Panc1 (cell line): ENCODE measurements around the gene FBXO7.

Experiments used
- POLR2AphosphoS5 ChIP-seq: IDR thresholded peaks from 2 replicates; pipeline ENCODE4 v1.6.1; 2012; ENCODE audit warnings: mild to moderate bottlenecking, low read depth, low read length, moderate library complexity
- REST ChIP-seq, 2 experiments: IDR thresholded peaks; 2 replicates each; pipeline ENCODE4 v1.6.1; 2011 to 2012; ENCODE audit warnings: low read depth in 2 of 2, control low read depth in 1 of 2, low read length in 1 of 2, mild to moderate bottlenecking in 1 of 2, moderate library complexity in 1 of 2; ENCODE audit not compliant: insufficient read depth in 1 of 2
- TCF7L2 ChIP-seq: IDR thresholded peaks from 2 replicates; pipeline ENCODE4 v1.6.1; 2011; ENCODE audit warnings: mild to moderate bottlenecking, low read depth, low read length, inconsistent platforms
- TF ChIP-seq, protein P1 (sequence below): fragments of 450-650 bp; IDR thresholded peaks from 2 replicates; pipeline ENCODE4 v1.5.1; 2017; ENCODE audit warnings: mild to moderate bottlenecking

- TF ChIP-seq, protein P1, sequence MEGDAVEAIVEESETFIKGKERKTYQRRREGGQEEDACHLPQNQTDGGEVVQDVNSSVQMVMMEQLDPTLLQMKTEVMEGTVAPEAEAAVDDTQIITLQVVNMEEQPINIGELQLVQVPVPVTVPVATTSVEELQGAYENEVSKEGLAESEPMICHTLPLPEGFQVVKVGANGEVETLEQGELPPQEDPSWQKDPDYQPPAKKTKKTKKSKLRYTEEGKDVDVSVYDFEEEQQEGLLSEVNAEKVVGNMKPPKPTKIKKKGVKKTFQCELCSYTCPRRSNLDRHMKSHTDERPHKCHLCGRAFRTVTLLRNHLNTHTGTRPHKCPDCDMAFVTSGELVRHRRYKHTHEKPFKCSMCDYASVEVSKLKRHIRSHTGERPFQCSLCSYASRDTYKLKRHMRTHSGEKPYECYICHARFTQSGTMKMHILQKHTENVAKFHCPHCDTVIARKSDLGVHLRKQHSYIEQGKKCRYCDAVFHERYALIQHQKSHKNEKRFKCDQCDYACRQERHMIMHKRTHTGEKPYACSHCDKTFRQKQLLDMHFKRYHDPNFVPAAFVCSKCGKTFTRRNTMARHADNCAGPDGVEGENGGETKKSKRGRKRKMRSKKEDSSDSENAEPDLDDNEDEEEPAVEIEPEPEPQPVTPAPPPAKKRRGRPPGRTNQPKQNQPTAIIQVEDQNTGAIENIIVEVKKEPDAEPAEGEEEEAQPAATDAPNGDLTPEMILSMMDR: no peak
- TF ChIP-seq TCF7L2: no peak
- TF ChIP-seq POLR2AphosphoS5: no peak
- no peak for TF ChIP-seq REST (IDR thresholded peaks at IDR 0.05; ENCODE audit: insufficient read depth in 1 of 2, low read depth in 2 of 2, low read length in 1 of 2)
Observed at GRCh38 chr22:32494971-32495370, 20.4 kb downstream of the FBXO7 start.
